T-helper 1 cell treated with Interleukin-12 subunit alpha and Interleukin-12 subunit beta and Interleukin-4 antibody, amounts not matched to agents 30 μg/mL and 1 μg/mL, for 36 hours (primary cell): ENCODE data around the gene YDJC.
"Not testable (repeated sequence)": the region's sequence is repeated elsewhere in the genome, so short reads cannot be mapped to it uniquely, and the experiment has no call there.

ENCODE experiments used
- H3K27ac Mint-ChIP-seq: one replicate; pipeline ENCODE4 v1.8.0; 2021; ENCODE audit warnings: mild to moderate bottlenecking, mixed read lengths
- H3K27me3 Mint-ChIP-seq: one replicate; pipeline ENCODE4 v1.8.0; 2021; ENCODE audit warnings: low read depth, mixed read lengths
- H3K36me3 Mint-ChIP-seq: one replicate; pipeline ENCODE4 v1.8.0; 2021; ENCODE audit warnings: low read depth, mixed read lengths
- H3K4me1 Mint-ChIP-seq: one replicate; pipeline ENCODE4 v1.8.0; 2021; ENCODE audit warnings: low read depth, mixed read lengths
- H3K4me3 Mint-ChIP-seq: one replicate; pipeline ENCODE4 v1.8.0; 2021; ENCODE audit warnings: mild to moderate bottlenecking, moderate library complexity, mixed read lengths
- H3K9me3 Mint-ChIP-seq: one replicate; pipeline ENCODE4 v1.8.0; 2021; ENCODE audit warnings: mixed read lengths

The YDJC gene

GRCh38 chr22:21642584-21643448, 13.0 kb upstream of the YDJC start:
- Mint-ChIP-seq H3K4me1 (peaks cover 22% of the 10 kb centered on the region), H3K36me3 (peaks cover 22% of the 10 kb centered on the region), H3K27ac (peak overlapping the region; percentile 83), H3K9me3 (no peaks in the 10 kb centered on the region), H3K27me3 (no peaks in the 10 kb centered on the region), H3K4me3 (peak overlapping the region; percentile 86)

- Mint-ChIP-seq H3K27ac (peak within 1 kb of the TSS; percentile 83), H3K9me3 (no peaks in the 10 kb centered on the region), H3K36me3 (peaks cover 22% of the 10 kb centered on the region), H3K27me3 (no peaks in the 10 kb centered on the region), H3K4me3 (peak within 1 kb of the TSS; percentile 86), H3K4me1 (peaks cover 22% of the 10 kb centered on the region)
Observed at GRCh38 chr22:21641789-21642583, 12.2 kb upstream of the YDJC start, which contains the start of gene SDF2L1. SDF2L1 (plus strand) TSS chr22:21642302; CDS start chr22:21642337, 35 bp downstream.

- peaks cover 18% of the 10 kb centered on the region for H3K4me1 Mint-ChIP-seq
- H3K36me3 Mint-ChIP-seq: peaks cover 17% of the 10 kb centered on the region
- H3K27ac Mint-ChIP-seq: peak overlapping the region; percentile 83
- no peaks in the 10 kb centered on the region for H3K9me3 Mint-ChIP-seq
- no peaks in the 10 kb centered on the region for H3K27me3 Mint-ChIP-seq
- peak overlapping the region; percentile 86 for H3K4me3 Mint-ChIP-seq
Observed at GRCh38 chr22:21641417-21641788, 11.6 kb upstream of the YDJC start.

GRCh38 chr22:21640810-21641209, 11.0 kb upstream of the YDJC start:
- Mint-ChIP-seq H3K4me3 (peak overlapping the region; percentile 86), H3K4me1 (peaks cover 16% of the 10 kb centered on the region), H3K27me3 (no peaks in the 10 kb centered on the region), H3K36me3 (peaks cover 14% of the 10 kb centered on the region), H3K9me3 (no peaks in the 10 kb centered on the region), H3K27ac (peak overlapping the region; percentile 83)

- H3K36me3 Mint-ChIP-seq: peaks cover 11% of the 10 kb centered on the region
- no peaks in the 10 kb centered on the region for H3K9me3 Mint-ChIP-seq
- H3K4me3 Mint-ChIP-seq: no peak overlapping the region
- H3K27me3 Mint-ChIP-seq: no peaks in the 10 kb centered on the region
- peaks cover 16% of the 10 kb centered on the region for H3K4me1 Mint-ChIP-seq
- H3K27ac Mint-ChIP-seq: no peak overlapping the region
Observed at GRCh38 chr22:21639359-21639758, 9.5 kb upstream of the YDJC start.

GRCh38 chr22:21637450-21637849, 7.6 kb upstream of the YDJC start:
- not testable (repeated sequence) for H3K27me3 Mint-ChIP-seq, H3K4me3 Mint-ChIP-seq, H3K4me1 Mint-ChIP-seq, H3K36me3 Mint-ChIP-seq, H3K9me3 Mint-ChIP-seq, H3K27ac Mint-ChIP-seq

- no peaks in the 10 kb centered on the region for H3K9me3 Mint-ChIP-seq
- H3K27me3 Mint-ChIP-seq: no peaks in the 10 kb centered on the region
- H3K4me3 Mint-ChIP-seq: no peak overlapping the region
- H3K27ac Mint-ChIP-seq: no peak overlapping the region
- no peaks in the 10 kb centered on the region for H3K36me3 Mint-ChIP-seq
- H3K4me1 Mint-ChIP-seq: peaks cover 10% of the 10 kb centered on the region
Observed at GRCh38 chr22:21636629-21637218, 6.9 kb upstream of the YDJC start.

- Mint-ChIP-seq H3K36me3 (no peaks in the 10 kb centered on the region), H3K4me3 (no peak overlapping the region), H3K27ac (no peak overlapping the region), H3K4me1 (peaks cover 6% of the 10 kb centered on the region), H3K27me3 (no peaks in the 10 kb centered on the region), H3K9me3 (no peaks in the 10 kb centered on the region)
Observed at GRCh38 chr22:21635771-21636510, 6.1 kb upstream of the YDJC start.

GRCh38 chr22:21634844-21635243, 5.0 kb upstream of the YDJC start:
- peaks cover 6% of the 10 kb centered on the region for H3K4me1 Mint-ChIP-seq
- H3K27ac Mint-ChIP-seq: no peak overlapping the region
- no peaks in the 10 kb centered on the region for H3K9me3 Mint-ChIP-seq
- no peak overlapping the region for H3K4me3 Mint-ChIP-seq
- H3K27me3 Mint-ChIP-seq: no peaks in the 10 kb centered on the region
- no peaks in the 10 kb centered on the region for H3K36me3 Mint-ChIP-seq

GRCh38 chr22:21634081-21634480, 4.3 kb upstream of the YDJC start:
- no peak overlapping the region for H3K27ac Mint-ChIP-seq
- peaks cover 6% of the 10 kb centered on the region for H3K4me1 Mint-ChIP-seq
- H3K4me3 Mint-ChIP-seq: no peak overlapping the region
- no peaks in the 10 kb centered on the region for H3K9me3 Mint-ChIP-seq
- peaks cover 2% of the 10 kb centered on the region for H3K36me3 Mint-ChIP-seq
- H3K27me3 Mint-ChIP-seq: no peaks in the 10 kb centered on the region

- Mint-ChIP-seq H3K4me3 (no peak overlapping the region), H3K27me3 (no peaks in the 10 kb centered on the region), H3K27ac (no peak overlapping the region), H3K36me3 (peaks cover 2% of the 10 kb centered on the region), H3K9me3 (no peaks in the 10 kb centered on the region), H3K4me1 (peaks cover 6% of the 10 kb centered on the region)
Observed at GRCh38 chr22:21633481-21633880, 3.7 kb upstream of the YDJC start.

- no peak overlapping the region for H3K4me3 Mint-ChIP-seq
Observed at GRCh38 chr22:21632931-21633330, 3.1 kb upstream of the YDJC start.

GRCh38 chr22:21632237-21632895, 2.5 kb upstream of the YDJC start, which contains the start of gene CCDC116:
CCDC116 (plus strand) TSS chr22:21632760; CDS start chr22:21633182, 422 bp downstream.
- Mint-ChIP-seq H3K4me1 (peaks cover 14% of the 10 kb centered on the region), H3K36me3 (peaks cover 10% of the 10 kb centered on the region), H3K27ac (peak within 1 kb of the TSS; percentile 4), H3K4me3 (no peak within 1 kb of the TSS), H3K9me3 (no peaks in the 10 kb centered on the region), H3K27me3 (no peaks in the 10 kb centered on the region)

More at GRCh38 chr22:21632931-21633330, 3.1 kb upstream of the YDJC start:
- H3K9me3 Mint-ChIP-seq: no peaks in the 10 kb centered on the region
- H3K27ac Mint-ChIP-seq: no peak overlapping the region
- H3K36me3 Mint-ChIP-seq: peaks cover 7% of the 10 kb centered on the region
- no peaks in the 10 kb centered on the region for H3K27me3 Mint-ChIP-seq
- peaks cover 11% of the 10 kb centered on the region for H3K4me1 Mint-ChIP-seq
